Kidney glomerular epithelial cell (primary cell): ENCODE data around the gene HIGD2A.
A peak's percentile ranks its signal among the peaks of the same experiment; 100 is the strongest.

Source experiments
- DNase-seq: peaks from one replicate; lab custom pipeline; 2025; lab: John Stamatoyannopoulos, UW

HIGD2A gene

DNA sequence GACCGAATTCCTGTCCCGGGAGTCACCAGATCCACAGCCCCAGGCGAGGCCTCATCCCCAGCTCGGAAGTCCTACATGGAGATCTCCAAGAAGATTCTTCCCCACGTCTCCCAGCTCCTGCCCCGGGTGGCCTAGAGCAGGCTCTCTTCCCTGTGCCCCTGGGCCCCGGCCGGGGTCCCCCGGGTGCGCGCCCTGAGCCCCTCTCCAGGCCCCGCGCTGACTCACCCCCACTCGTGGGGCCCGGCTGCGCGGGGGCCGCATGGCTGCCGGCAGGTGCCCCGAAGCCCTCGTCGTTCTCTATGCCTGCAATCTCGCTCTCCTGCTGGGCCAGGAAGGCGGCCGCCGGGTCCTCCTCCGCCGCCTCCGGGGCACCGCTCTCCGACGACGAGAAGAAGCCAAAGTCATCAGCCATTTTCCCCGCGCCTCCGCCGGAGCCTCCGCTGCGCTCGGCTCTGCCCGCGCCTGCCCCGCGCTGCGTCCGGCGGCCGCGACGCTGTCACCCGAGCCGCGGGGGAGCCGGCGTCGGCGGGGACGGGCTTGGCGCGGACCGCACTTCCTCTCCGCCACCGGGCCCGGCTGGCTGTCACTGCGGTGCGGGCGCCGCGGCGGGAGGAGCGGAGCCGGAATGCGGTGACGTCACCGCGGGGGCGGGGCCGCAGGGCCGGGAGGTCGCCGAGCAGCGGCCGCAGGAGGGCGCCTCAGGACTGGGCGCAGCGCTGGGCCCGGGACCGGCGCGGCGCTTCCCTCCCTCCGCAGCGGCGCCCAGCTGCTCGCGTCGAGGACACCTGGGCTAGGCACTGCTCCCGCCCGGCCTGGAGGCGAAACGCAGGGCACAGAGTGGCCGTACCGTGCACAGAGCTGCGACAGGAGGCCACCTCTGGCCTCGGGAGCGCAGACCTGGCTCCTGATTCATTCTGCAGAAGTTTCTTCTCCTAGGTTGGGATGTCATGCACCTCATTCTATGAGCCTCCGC, 27.7 kb downstream of the HIGD2A start, which contains the start of gene CLTB:
CLTB (minus strand) TSS at position 588 of the 973 bp plus-strand sequence; CDS start at position 412, 176 bp downstream.
- DNase-seq: peak; percentile 68

DNA sequence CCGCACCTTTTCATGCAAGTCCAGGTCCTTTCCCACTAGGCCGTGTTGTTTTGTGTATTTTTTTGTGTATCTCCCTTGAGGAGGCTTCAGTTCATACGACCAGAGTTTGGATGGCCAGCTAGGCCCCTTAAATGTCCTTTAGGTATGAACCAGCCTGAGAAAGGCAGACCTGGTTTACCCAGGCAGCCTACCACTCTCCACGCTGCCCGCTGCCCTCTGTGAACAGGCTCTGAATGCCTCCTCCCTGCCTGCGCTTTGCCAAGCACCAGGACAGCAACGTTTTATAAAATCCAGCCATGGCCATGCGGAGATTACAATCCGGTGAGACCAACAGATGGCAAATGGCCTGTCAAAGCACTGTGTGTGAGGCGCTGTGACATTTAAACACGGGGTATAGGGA, 28.4 kb downstream of the HIGD2A start:
- DNase-seq: no peak

DNA sequence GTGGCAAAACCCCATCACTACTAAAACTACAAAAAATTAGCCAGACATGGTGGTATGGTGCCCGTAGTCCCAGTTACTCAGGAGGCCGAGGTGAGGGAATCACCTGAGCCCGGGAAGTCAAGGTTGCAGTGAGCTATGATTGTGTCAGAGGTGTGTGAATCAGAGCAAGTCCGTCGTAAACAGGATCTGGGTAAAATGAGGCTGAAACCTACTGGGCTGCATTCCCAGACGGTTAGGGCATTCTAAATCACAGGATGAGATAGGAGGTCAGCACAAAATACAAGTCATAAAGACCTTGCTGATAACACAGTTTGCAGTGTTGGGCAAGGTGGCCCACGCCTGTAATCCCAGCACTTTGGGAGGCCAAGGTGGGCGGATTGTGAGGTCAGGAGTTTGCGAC, 29.7 kb downstream of the HIGD2A start:
- no peak for DNase-seq

DNA sequence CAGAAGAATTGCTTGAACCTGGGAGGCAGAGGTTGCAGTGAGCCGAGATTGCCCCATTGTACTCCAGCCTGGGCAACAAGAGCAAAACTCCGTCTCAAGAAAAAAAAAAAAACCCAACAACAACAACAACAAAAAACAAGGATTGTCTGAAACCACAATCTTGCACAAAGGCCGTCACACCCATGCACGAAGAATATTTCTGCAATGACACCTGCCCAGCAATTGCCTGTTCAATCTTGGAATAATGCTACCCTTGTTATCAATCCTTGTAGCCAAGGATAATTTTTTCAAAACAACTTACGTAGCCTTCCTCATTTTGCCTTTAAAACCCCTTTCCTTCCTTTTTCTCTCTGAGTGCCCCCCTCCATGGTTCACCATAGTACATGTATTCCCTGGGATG, 31.5 kb downstream of the HIGD2A start:
- DNase-seq: no peak

DNA sequence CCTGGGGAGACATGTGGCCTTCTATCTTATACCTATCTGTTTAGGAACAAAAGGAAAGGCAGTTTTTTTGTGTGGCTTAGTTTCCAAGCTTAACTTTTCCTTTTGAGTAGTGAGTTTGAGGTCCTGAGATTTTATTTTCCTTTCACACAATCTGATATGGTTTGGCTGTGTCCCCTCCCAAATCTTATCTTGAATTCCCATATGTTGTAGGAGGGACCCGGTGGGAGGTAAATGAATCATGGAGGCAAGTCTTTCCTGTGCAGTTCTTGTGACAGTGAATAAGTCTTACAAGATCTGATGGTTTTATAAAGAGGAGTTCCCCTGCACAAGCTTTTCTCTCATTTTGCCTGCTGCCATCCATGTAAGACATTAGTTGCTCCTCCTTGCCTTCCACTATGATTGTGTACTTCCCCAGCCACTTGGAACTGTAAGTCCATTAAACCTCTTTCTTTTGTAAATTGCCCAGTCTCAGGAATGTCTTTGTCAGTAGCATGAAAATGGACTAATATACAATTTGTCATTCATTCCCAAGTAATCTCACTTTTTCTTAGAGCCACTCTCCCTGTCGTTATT, 32.5 kb downstream of the HIGD2A start:
- no peak for DNase-seq

DNA sequence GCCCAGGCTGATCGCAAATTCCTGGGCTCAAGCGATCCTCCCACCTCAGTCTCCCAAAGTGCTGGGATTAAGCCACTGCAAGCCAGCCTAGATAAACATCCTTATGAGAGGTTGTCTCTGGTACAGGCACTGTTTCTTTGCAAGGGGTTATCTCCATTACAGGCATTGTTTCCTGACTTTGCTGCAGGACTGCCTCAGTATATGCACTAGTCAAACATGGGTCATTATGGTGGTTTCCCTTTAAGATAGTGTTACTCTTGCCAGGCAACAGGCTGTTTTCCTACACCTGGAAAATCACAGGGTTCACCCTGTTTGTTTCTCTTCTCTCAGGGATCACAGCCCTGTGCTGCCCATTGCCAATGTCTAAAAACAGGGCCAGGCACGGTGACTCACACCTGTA, 35.6 kb downstream of the HIGD2A start:
- DNase-seq: no peak

DNA sequence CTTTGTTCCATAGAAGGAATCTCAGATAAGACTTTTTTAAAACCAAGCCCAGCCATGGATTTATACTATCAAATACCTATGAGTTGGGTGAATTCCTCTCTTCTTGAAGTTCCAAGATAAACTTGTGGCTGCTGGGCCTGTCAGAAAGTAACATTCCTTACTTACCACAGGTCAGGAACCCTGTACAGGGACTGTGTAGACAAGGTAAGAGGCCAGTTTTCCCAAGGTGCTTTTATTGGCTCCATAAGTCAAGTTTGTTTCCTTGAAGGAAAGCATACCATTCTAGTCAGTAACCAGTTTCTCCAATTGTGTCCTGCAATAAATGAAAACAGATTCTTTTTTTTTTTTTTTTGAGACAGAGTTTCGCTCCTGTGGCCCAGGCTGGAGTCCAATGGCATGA, 36.6 kb downstream of the HIGD2A start:
- DNase-seq: peak; percentile 71

DNA sequence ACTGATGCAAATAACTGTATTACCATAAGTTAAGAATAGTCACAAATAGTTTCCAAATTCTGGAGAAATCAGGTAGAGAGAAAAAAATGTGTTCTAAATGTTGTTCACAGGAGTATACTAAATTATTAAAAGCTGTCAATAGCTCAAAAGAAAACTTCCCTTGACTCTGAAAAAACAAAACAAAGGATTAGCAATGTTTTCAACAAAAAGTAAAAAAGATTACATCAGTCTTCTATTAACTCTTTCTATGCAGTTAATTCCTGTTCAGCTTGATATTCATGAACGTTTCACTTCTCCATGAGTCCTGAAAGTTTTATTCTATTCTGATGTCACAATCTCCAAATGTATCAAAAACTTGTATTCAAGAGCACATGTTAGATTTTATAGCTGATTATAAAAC, 37.2 kb downstream of the HIGD2A start:
- DNase-seq: no peak

DNA sequence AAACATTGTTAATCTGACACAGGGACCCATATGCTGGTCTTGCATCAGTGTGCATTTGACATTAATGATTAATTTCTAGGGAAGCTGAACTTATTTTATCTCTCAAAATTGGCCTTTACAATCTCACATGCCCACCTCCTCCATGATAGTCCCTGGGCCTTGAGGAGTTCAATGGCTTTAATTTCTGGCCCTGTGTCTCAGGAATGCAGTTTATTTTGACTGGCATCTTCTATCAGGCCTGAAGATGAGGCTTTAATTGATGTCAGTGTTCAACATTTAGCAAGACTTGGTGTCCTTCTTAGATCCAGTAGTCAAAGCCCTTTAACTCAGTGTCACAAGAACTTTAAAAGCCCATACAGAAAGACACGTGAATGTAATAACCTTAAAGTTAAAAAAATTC, 38.3 kb downstream of the HIGD2A start:
- DNase-seq: no peak

DNA sequence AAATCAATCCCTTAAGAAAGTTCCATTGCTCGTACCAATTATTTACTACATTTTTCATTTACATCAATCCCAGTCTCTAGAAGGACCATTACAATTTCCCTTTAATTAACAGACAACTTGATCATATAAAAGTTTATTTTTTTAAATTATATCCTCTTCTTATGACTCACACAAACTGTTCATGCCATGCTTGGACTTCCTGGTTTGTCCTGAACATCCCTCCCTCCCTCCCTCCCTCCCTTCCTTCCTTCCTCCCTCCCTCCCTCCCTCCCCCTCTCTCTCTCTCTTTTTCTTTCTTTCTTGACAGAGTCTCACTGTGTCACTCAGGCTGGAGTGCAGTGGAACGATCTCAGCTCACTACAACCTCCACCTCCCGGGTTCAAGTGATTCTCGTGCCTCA, 39.4 kb downstream of the HIGD2A start:
- DNase-seq: no peak

DNA sequence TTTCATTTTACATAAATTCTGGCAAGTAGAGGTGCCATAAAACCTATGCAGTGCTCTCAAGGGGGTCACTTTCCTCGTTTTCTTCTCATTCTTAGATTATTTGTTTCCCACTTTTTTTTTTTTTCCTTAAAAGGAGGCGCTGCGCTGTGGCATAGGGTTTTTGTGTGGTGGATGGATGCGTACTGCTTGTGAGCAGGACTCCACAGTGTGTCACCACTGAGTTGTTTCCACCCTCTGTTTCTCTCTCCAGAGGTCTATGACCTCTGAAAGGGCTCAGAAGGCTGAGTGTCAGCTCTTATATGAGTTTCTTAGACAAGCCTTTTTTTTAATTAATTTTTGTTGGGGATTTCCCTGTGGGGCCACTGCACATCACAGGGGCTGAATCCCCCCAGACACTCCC, 41.4 kb downstream of the HIGD2A start:
- DNase-seq: no peak

DNA sequence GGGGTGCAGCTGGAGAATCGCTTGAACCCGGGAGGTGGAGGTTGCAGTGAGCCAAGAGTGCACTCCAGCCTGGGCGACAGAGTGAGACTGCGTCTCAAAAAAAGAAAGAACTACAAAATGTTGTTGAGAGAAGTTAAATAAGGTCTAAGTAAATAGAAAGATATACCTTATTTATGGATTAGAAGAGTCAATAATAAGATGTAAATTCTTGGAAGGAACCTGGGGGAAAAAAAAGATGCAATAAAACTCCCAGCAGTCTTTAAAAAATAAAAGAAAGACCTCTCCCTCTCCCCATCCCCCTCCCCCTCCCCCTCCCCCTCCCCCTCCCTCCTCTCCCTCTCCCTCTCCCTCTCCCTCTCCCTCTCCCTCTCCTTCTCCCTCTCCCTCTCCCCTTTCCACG, 44.2 kb downstream of the HIGD2A start:
- no peak for DNase-seq

DNA sequence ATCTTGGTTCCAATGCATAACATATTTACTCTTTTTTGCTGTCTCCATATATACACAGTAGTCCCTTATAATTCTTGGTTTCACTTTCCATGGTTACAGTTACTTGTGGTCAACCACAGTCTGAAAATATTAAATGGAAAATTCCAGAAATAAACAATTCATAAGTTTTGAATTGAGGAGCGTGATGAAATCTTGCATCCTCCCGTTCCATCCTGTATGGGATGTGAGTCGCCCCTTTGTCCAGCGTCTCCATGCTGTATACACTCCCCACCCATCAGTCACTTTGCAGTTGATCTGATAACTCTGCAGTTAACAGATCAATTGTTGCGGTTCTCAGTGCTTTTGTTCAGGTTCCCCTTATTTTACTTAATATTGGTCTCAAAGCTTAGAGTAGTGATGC, 48.1 kb downstream of the HIGD2A start:
- DNase-seq: no peak

DNA sequence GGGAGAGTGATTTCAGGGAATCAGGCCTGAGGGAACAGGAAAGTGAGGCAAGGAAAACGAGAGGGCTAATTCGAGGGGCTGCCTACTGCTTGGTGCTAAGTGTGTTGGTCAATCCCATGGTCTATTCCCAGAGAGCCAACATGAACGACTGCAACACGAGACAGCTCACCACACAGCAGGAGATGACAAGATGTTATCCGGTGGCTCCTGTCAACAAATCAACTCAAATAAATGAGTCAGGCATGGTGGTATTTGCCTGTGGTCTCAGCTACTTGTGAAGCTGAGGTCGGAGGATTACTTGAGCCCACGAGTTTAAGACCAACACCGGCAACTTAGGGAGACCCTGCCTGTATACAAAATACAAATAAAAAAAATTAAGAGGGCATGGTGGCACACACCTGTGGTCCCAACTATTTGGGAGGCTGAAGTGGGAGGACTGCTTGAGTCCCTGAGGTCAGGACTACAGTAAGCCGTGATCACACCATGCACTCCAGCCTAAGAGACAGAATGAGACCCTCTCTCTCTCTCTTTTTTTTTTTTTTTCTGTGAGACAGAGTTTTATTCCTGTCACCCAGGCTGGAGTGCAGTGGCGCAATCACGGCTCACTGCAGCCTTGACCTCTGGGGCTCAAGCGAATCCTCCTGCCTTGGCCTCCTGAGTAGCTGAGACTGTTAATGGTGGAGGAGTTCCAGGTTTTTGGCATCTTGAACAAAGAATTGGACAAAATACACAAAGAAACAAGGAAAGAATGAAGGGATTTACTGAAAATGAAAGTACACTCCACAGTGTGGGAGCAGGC, 50.6 kb downstream of the HIGD2A start:
- no peak for DNase-seq
